ENCODE data around the gene HMCN1.

The HMCN1 gene

GRCh38 chr1:185811073-185811709, 77.0 kb downstream of the HMCN1 start:
- Histone ChIP-seq H3K27me3 (no peaks in the 10 kb centered on the region), H3K36me3 (no peaks in the 10 kb centered on the region)
- no peak for TF ChIP-seq CTCF (IDR thresholded peaks at IDR 0.05; ENCODE audit: low read depth, low read length)

GRCh38 chr1:185812934-185813333, 78.7 kb downstream of the HMCN1 start:
- Histone ChIP-seq H3K9me3 (no peaks in the 10 kb centered on the region), H3K36me3 (no peaks in the 10 kb centered on the region), H3K4me3 (ENCODE audit: low read depth, low read length) (no peak overlapping the region), H3K27me3 (no peaks in the 10 kb centered on the region), H3K4me1 (no peaks in the 10 kb centered on the region)
- TF ChIP-seq CTCF (IDR thresholded peaks at IDR 0.05; ENCODE audit: low read depth, low read length): no peak
- DNase-seq: no peak

More at GRCh38 chr1:185811073-185811709, 77.0 kb downstream of the HMCN1 start:
- no peaks in the 10 kb centered on the region for H3K9me3 ChIP-seq
- no peak overlapping the region for H3K4me3 ChIP-seq (ENCODE audit: low read depth, low read length)
- no peaks in the 10 kb centered on the region for H3K4me1 ChIP-seq
- no peak for DNase-seq

- no peaks in the 10 kb centered on the region for H3K9me3 ChIP-seq
- DNase-seq: peak; percentile 25
- H3K36me3 ChIP-seq: no peaks in the 10 kb centered on the region
- TF ChIP-seq CTCF (IDR thresholded peaks at IDR 0.05; ENCODE audit: low read depth, low read length): peak; percentile 60
- H3K4me3 ChIP-seq (ENCODE audit: low read depth, low read length): no peak overlapping the region
- no peaks in the 10 kb centered on the region for H3K27me3 ChIP-seq
- no peaks in the 10 kb centered on the region for H3K4me1 ChIP-seq
These were observed 79.3 kb downstream of the HMCN1 start for GRCh38 chr1:185813401-185813979.

GRCh38 chr1:185816460-185816859, 82.3 kb downstream of the HMCN1 start:
- DNase-seq: no peak
- no peaks in the 10 kb centered on the region for H3K4me1 ChIP-seq
- H3K4me3 ChIP-seq (ENCODE audit: low read depth, low read length): no peak overlapping the region
- H3K36me3 ChIP-seq: no peaks in the 10 kb centered on the region
- H3K9me3 ChIP-seq: no peaks in the 10 kb centered on the region
- TF ChIP-seq CTCF (IDR thresholded peaks at IDR 0.05; ENCODE audit: low read depth, low read length): no peak
- H3K27me3 ChIP-seq: no peaks in the 10 kb centered on the region

- TF ChIP-seq CTCF (IDR thresholded peaks at IDR 0.05; ENCODE audit: low read depth, low read length): no peak
- Histone ChIP-seq H3K27me3 (no peaks in the 10 kb centered on the region), H3K4me1 (no peaks in the 10 kb centered on the region), H3K9me3 (no peaks in the 10 kb centered on the region), H3K36me3 (no peaks in the 10 kb centered on the region), H3K4me3 (ENCODE audit: low read depth, low read length) (no peak overlapping the region)
- DNase-seq: no peak
These were observed 85.6 kb downstream of the HMCN1 start for GRCh38 chr1:185819798-185820197.

GRCh38 chr1:185821612-185822385, 87.6 kb downstream of the HMCN1 start:
- H3K9me3 ChIP-seq: no peaks in the 10 kb centered on the region
- no peak overlapping the region for H3K4me3 ChIP-seq (ENCODE audit: low read depth, low read length)
- no peak for DNase-seq
- H3K27me3 ChIP-seq: no peaks in the 10 kb centered on the region
- H3K36me3 ChIP-seq: no peaks in the 10 kb centered on the region
- H3K4me1 ChIP-seq: no peaks in the 10 kb centered on the region
- no peak for TF ChIP-seq CTCF (IDR thresholded peaks at IDR 0.05; ENCODE audit: low read depth, low read length)

Data from BE2C (cell line).